Endothelial cell of umbilical vein (primary cell): ENCODE data around the gene NDUFA8. TPM values are rescaled to one million over a fixed set of nuclear protein-coding genes. Genes with fewer than 3 reads are reported as not detected.

Experiments
- BruUV-seq: library from RNA; stranded (reverse); fragments of 400-500 nt; replicated peaks from 2 replicates; lab custom pipeline; 2021; lab: Mats Ljungman, UMichigan
- CTCF ChIA-PET: fragments of 300-600, 350-600 bp; sonication (Branson Sonifier 250); formaldehyde crosslinking; loops from one replicate; lab custom pipeline; 2021; ENCODE audit warnings: antibody characterized with exemption, inconsistent platforms; lab: Charles Lee
- POLR2A ChIA-PET: fragments of 300-600, 350-600 bp; sonication (Branson Sonifier 250); formaldehyde crosslinking; loops from one replicate; lab custom pipeline; 2021; ENCODE audit warnings: antibody characterized with exemption, inconsistent platforms; lab: Charles Lee
- DNase-seq: peaks from one replicate; pipeline ENCODE4 v3.0.0-alpha.2; 2011; ENCODE audit warnings: low read depth, low spot score
- FAIRE-seq: peaks from 2 replicates; lab custom pipeline; 2011; peaks lifted over from hg19 to GRCh38; lab: Jason Lieb, UNC
- H2AFZ ChIP-seq: 2 replicates; pipeline ENCODE4 v1.6.0; 2012; ENCODE audit warnings: low read depth, low read length, control low read depth, inconsistent platforms
- H3K27ac ChIP-seq: 2 replicates; pipeline ENCODE4 v1.5.1; 2011; ENCODE audit warnings: low read depth, mild to moderate bottlenecking, control low read depth, low read length, moderate library complexity; ENCODE audit not compliant: insufficient read depth
- H3K27me3 ChIP-seq, 2 experiments: 2 replicates each; pipeline versions ENCODE4 v1.6.0 to v1.6.1; 2011; ENCODE audit warnings: low read length in 2 of 2, mixed read lengths in 1 of 2; ENCODE audit not compliant: control insufficient read depth in 2 of 2, insufficient read depth in 2 of 2
- H3K36me3 ChIP-seq, 2 experiments: 2 replicates in 1 of 2; 3 replicates in 1 of 2; pipeline ENCODE4 v1.5.1; 2011; ENCODE audit warnings: low read length in 2 of 2, mild to moderate bottlenecking in 1 of 2, moderate library complexity in 1 of 2; ENCODE audit not compliant: control insufficient read depth in 2 of 2, insufficient read depth in 2 of 2; ENCODE audit errors: extremely low read depth in 1 of 2
- H3K4me1 ChIP-seq: 3 replicates; pipeline ENCODE4 v1.5.1; 2011; ENCODE audit warnings: mild to moderate bottlenecking, low read length; ENCODE audit not compliant: control insufficient read depth, insufficient read depth; ENCODE audit errors: extremely low read depth
- H3K4me2 ChIP-seq: 2 replicates; pipeline ENCODE4 v1.6.1; 2011; ENCODE audit warnings: low read length, control low read depth, mixed read lengths; ENCODE audit not compliant: insufficient read depth
- H3K4me3 ChIP-seq, 3 experiments: fragments of 200-600 bp in 1 of 3; sonication (generic), shearing (Covaris generic) in 1 of 3; replicated peaks in 1 of 3; 2 replicates each; pipeline ENCODE4 v1.5.1; 2011 to 2016; ENCODE audit warnings: control low read depth in 3 of 3, low read length in 3 of 3, mild to moderate bottlenecking in 2 of 3, inconsistent platforms in 1 of 3, low read depth in 1 of 3, moderate library complexity in 1 of 3; ENCODE audit not compliant: insufficient read depth in 1 of 3
- H3K79me2 ChIP-seq: 2 replicates; pipeline ENCODE4 v1.6.0; 2012; ENCODE audit warnings: low read length, inconsistent platforms; ENCODE audit not compliant: control insufficient read depth, insufficient read depth
- H3K9ac ChIP-seq: replicated peaks from 2 replicates; pipeline ENCODE3; 2011; ENCODE audit warnings: low read length, control low read depth; ENCODE audit not compliant: insufficient read depth; ENCODE audit errors: extremely low read depth
- H3K9me1 ChIP-seq: replicated peaks from 3 replicates; pipeline ENCODE4 v1.6.0; 2011; ENCODE audit warnings: mild to moderate bottlenecking, low read length; ENCODE audit not compliant: control insufficient read depth, insufficient read depth; ENCODE audit errors: extremely low read depth
- H3K9me3 ChIP-seq: replicated peaks from 2 replicates; pipeline ENCODE4 v1.5.1; 2012; ENCODE audit warnings: low read length, inconsistent platforms; ENCODE audit not compliant: control insufficient read depth, insufficient read depth
- H4K20me1 ChIP-seq: replicated peaks from 2 replicates; pipeline ENCODE3; 2011; ENCODE audit warnings: mild to moderate bottlenecking, low read length; ENCODE audit not compliant: control insufficient read depth, insufficient read depth; ENCODE audit errors: extremely low read depth
- CTCF ChIP-seq, 2 donors: IDR thresholded peaks; 1 replicate in 1 of 2; 2 replicates in 1 of 2; pipeline ENCODE4 v1.5.1; 2011; ENCODE audit warnings: low read length in 2 of 2, mild to moderate bottlenecking in 2 of 2, moderate library complexity in 2 of 2, control low read depth in 1 of 2, inconsistent platforms in 1 of 2, low read depth in 1 of 2; ENCODE audit not compliant: insufficient read depth in 1 of 2; ENCODE audit errors: extremely low read depth in 1 of 2
- EZH2 ChIP-seq: IDR thresholded peaks from 2 replicates; pipeline ENCODE4 v1.6.1; 2012; ENCODE audit warnings: borderline replicate concordance, low read depth, mild to moderate bottlenecking, moderate library complexity, low read length, inconsistent platforms; ENCODE audit not compliant: severe bottlenecking
- FOS ChIP-seq: IDR thresholded peaks from 2 replicates; pipeline ENCODE4 v1.6.1; 2011; ENCODE audit warnings: mild to moderate bottlenecking, low read length, moderate library complexity, borderline replicate concordance; ENCODE audit not compliant: insufficient read depth
- GATA2 ChIP-seq: IDR thresholded peaks from 2 replicates; pipeline ENCODE4 v1.7.0; 2011; ENCODE audit warnings: low read depth, mild to moderate bottlenecking, moderate library complexity, mixed read lengths, low read length; ENCODE audit not compliant: insufficient read length, insufficient read depth
- JUN ChIP-seq: IDR thresholded peaks from 2 replicates; pipeline ENCODE4 v1.6.1; 2011; ENCODE audit warnings: borderline replicate concordance, low read depth; ENCODE audit not compliant: insufficient read length, insufficient read depth
- MAX ChIP-seq: IDR thresholded peaks from 2 replicates; pipeline ENCODE4 v1.6.1; 2011; ENCODE audit not compliant: insufficient read depth, insufficient read length
- MYC ChIP-seq: IDR thresholded peaks from one replicate; pipeline ENCODE4 v1.6.1; 2011; ENCODE audit warnings: mild to moderate bottlenecking, low read depth, low read length
- POLR2A ChIP-seq: IDR thresholded peaks from 2 replicates; pipeline ENCODE4 v1.6.1; 2012; ENCODE audit warnings: low read depth, mild to moderate bottlenecking, control low read depth, low read length
- POLR2AphosphoS5 ChIP-seq: IDR thresholded peaks from 2 replicates; pipeline ENCODE4 v1.6.1; 2012; ENCODE audit warnings: low read depth, mild to moderate bottlenecking, control low read depth, low read length, moderate library complexity; ENCODE audit not compliant: insufficient read depth
- dilution Hi-C: fragments of 300-500 bp; cut with MboI; formaldehyde crosslinking; loops from one replicate; pipeline ENCODE4 v1.15.0; 2019; ENCODE audit warnings: low sequenced_read_pairs; ENCODE audit not compliant: extremely low pct_ligation_motif_present
- intact Hi-C: fragments of 100-400 bp; cut with micrococcal nuclease; formaldehyde crosslinking; loops from one replicate; pipeline ENCODE4 v1.10.0; 2022
- polyA plus RNA-seq, 4 experiments: library from polyadenylated mRNA; depleted of rRNA in 3 of 4; stranded (reverse) in 3 of 4; unstranded in 1 of 4; fragments of >200 nt; gene quantifications; 2 replicates each; pipeline versions ENCODE4 v1.2.1 to v1.2.3, GENCODE V29; 2011 to 2012; ENCODE audit warnings: missing spikeins in 1 of 4
- total RNA-seq: library from RNA; stranded (reverse); gene quantifications from 2 replicates; pipeline ENCODE4 v1.2.3, GENCODE V29; 2021

The NDUFA8 gene
- total and polyA plus RNA-seq, 2 donors (not counting 3 experiments of a cell fraction or from before 2014, with no cell fraction given) = 68.2 to 100 TPM

- Histone ChIP-seq H3K4me1 (no peaks in the 10 kb centered on the region), H2AFZ (no peak overlapping the region), H3K4me2 (no peak overlapping the region), H3K79me2 (no peaks in the 10 kb centered on the region), H3K9me1 (no peaks in the 10 kb centered on the region), H3K9me3 (no peaks in the 10 kb centered on the region), H3K27ac (no peak overlapping the region), H4K20me1 (no peaks in the 10 kb centered on the region), H3K9ac (no peak overlapping the region), H3K4me3 (no peak overlapping the region), H3K36me3 (no peaks in the 10 kb centered on the region), H3K27me3 (peaks cover 3 to 6% of the 10 kb centered on the region in 2 experiments)
- DNase-seq (no peak), FAIRE-seq (no peak)
- dilution Hi-C loops = no loop called here
- ChIA-PET CTCF (interaction anchor here (0.8 to 2.5 kb wide), 7 partner anchors 16 to 254 kb away, joined by 3 to 10 read pairs (median 5); no protein-coding TSS in a partner anchor), POLR2A (no interaction called here)
- intact Hi-C loops = no loop called here
- no peak for TF ChIP-seq CTCF (IDR thresholded peaks at IDR 0.05; ENCODE audit: extremely low read depth in 1 of 2, insufficient read depth in 1 of 2, low read depth in 1 of 2, low read length in 2 of 2)
- TF ChIP-seq POLR2AphosphoS5 = no peak
- TF ChIP-seq EZH2 = no peak
- no peak for TF ChIP-seq POLR2A
- no peak for TF ChIP-seq JUN
- no peak for TF ChIP-seq FOS
- no peak for TF ChIP-seq MAX
- no peak for TF ChIP-seq GATA2
- no peak for TF ChIP-seq MYC
- BruUV-seq = no TSS peak
Measured at GRCh38 chr9:122192914-122193525, 33.4 kb upstream of the NDUFA8 start.
